Activated CD4-positive, alpha-beta T cell treated with anti-CD3 and anti-CD28 coated beads, Interleukin-2, amount 50 U/mL, for 48 hours (primary cell): Measurements from ENCODE around the gene SPATA13.
A peak's percentile ranks its signal among the peaks of the same experiment; 100 is the strongest.
"Not testable (repeated sequence)": the region's sequence is repeated elsewhere in the genome, so short reads cannot be mapped to it uniquely, and the experiment has no call there.

Experiments used
- DNase-seq, 2 experiments: peaks; one replicate each; pipeline ENCODE4 v3.0.0-alpha.2; 2020

SPATA13 gene

DNA sequence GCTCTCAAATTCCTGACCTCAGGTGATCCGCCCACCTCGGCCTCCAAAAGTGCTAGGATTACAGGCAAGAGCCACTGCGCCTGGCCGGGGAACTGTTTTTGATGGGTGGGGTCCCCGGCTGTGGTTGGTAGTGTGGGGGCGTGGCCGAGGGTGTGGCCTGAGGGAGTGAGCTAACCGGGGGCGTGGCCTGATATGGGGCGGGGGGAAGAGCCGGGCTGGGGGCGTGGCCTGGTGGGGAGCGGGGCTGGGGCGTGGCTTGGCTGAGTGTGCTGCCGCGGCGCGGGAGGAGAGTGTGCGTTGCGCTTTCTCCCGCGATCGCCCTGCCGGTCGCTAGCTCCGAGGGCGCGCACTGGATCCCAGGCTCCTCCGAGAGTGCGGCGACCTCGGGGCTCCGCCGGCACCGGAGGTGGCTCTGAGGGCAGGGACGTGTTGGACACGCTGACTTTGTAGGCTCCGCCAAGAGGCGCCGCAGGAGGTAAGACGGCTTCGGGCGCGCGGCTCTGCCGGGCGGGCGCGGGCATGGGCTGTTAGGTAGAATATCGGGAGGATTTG is at the start of gene SPATA13:
Gene SPATA13 (plus strand): TSS at position 263 of the 552 bp plus-strand sequence. CDS start 62,210 bp downstream, outside the sequence.
- DNase-seq = peak; percentile 94

DNA sequence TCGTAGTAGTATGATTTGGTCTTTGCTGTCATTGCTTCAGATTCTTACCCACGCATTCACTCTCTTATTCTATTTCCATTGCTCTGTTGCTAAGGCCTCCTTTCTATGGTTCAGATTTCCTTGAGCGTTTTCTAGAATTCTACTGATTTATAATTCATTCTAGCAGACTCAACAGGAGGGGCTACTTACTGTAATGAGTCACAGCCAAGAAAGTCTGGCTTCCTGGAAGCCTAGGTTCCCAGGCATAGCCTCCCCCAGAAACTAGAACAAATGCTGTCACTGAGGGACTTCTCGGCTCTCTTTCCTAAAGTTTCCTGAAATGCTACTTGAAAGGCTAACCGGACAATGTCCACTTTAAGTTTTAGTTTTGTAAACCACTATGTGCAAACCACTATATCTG is 47.7 kb upstream of the SPATA13 start:
- DNase-seq = no peak

DNA sequence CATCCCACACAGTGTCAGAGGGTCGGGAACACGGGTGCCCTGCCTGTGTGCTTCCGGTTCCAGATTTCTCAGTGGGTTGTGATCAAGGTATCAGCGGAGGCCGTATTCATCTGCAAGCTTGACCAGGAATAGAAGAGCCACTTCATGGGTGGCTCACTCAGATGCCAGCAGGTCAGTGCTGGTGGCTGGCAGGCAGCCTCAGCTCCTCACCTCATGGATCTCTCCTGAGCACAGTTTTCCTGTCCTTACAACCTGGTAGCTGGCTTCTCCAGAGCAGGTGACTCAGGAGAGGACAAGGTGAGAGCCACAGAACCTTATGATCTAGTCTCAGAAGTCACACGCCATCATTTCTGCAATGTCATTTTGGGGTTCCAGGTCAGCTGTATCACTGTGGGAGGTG is 44.8 kb upstream of the SPATA13 start:
- no peak for DNase-seq

- DNase-seq = no peak
Observed at GRCh38 chr13:24116131-24116530, 44.4 kb upstream of the SPATA13 start.

- DNase-seq = no peak
Observed at GRCh38 chr13:24118576-24118975, 41.9 kb upstream of the SPATA13 start.

GRCh38 chr13:24119626-24120508 is 40.7 kb upstream of the SPATA13 start:
- no peak for DNase-seq

- DNase-seq = not testable (repeated sequence)
Observed at GRCh38 chr13:24122045-24122444, 38.5 kb upstream of the SPATA13 start.

- DNase-seq = no peak
Observed at GRCh38 chr13:24122569-24122968, 38.0 kb upstream of the SPATA13 start.

GRCh38 chr13:24123761-24124160 is 36.8 kb upstream of the SPATA13 start:
- no peak for DNase-seq

DNA sequence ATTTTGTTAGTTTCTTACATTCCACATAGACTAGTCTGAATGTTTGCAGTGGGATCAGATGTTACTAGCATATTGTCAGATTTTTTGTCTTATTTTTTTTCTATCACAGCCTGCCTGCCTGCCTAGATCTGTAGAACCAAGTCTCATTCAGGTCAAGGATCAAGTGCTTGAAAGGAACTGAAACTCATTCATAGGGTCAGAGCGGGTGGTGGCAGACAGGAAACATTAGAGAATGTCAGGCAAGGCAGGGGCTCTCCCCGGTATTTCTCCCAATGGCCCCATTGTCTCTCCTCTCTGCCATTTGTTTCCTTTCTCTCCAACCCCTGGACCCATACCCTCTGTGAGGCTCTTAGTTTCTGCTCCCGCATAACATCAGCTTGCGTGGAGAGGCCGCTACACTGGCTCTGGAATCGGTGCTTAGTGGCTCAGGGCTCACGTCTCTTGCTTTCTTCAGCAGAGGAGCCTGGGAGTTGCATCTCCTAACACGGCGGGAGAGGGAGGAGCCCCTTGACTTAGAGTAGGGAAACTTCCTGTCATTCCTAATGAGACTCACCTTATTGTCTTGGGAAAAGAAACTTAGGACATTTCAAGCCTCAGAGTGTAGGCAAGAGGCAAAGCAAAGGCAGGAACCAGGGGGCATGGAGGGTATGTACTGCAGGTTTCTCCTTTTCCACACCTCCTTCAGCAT is 35.6 kb upstream of the SPATA13 start:
- DNase-seq = no peak

GRCh38 chr13:24127116-24127631 is 33.3 kb upstream of the SPATA13 start:
- peak; percentile 10 to 14 for DNase-seq

DNA sequence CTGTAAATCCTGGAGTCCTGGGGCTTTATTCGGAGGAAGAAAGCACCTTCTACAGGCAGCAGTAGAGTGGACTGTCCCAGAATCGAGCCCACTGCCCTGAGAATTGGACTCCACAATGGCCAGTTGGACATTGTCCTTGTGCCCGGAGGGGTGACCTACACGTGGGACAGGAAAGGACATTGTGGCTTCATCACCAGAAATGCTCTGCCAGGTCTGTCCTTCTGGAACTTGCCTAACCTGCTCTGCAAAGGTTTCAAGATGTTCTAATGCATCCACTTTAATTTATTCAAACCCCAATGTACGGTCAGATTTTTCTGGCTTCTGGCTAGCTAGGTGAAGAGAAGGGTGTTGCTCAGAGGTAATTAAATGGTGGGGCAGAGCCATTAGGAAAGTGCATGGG is 32.4 kb upstream of the SPATA13 start:
- DNase-seq = no peak

DNA sequence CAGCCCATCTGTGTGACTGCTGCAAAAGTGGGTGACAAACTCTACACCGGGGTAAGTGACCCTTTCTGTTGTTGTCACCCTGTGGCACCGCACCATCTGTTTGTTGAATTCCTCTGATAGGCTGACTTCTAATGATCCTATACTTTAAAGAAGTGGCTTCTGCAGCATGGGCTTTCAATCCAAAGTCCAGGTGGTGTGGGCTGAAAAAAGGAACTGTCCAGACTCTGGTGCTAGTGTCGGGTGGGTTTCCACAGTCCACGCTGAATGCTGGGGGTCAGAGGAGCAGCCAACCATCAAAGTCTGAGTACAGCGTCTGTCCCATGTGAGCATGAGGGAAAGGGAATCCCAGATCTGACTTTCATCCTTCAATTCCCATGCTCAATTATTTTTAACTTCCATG is 31.6 kb upstream of the SPATA13 start:
- no peak for DNase-seq

- no peak for DNase-seq
Observed at GRCh38 chr13:24129914-24130774, 30.4 kb upstream of the SPATA13 start.

DNA sequence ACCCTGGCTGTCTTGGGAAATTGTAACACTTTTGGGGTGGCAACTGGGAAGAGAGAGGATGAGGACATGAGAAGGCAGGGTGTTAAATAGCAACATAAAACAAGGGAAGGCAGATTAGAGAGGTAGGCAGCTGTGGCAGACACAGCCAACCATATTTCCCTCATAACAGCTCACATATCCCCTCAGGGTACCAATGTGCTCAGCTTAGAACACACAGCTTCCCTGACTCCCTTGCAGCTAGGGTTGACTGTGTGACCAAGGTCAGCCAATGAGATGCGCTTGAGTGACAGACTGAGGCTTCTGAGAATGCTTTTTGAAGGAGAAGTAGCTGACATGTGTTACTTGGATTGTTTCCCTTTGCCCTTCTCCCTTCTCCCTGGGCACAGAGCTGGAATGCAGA is 28.8 kb upstream of the SPATA13 start:
- DNase-seq = no peak

DNA sequence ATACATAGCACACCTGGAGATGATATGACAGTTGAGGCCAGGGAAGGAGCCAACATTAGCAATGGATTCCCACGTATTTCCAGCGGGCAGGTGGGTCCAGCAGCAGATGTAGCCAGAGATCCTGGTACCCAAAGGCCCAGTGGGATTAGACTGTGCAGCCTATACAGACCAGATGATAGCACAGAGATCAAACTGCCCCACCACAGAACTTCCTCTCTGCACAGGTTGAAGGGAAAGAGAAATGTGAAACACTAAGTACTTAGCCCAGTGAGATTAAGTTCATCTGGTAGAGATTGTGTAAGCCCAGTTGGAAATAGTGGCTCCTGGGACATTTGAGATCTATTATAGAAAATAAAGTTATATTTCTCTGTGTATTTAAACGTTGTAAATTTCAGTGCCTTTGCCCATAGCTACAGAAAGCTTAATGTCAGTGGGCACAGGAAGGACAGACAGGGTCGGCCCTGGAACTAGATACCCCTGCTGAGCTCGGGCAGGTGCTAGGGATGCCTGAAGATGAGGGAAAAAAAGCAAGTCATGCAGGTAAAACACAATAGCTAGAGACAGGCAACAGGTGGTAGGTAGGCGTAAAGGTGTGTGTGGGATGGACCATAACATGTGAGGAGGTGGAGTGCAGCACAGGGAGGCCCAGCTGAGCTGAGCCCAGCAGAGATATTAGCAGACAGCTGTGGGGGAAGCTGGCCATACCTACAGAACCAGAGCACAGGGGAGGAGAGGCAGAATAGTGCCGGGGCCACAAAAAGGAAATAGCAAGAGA is 27.3 kb upstream of the SPATA13 start:
- DNase-seq = no peak

DNA sequence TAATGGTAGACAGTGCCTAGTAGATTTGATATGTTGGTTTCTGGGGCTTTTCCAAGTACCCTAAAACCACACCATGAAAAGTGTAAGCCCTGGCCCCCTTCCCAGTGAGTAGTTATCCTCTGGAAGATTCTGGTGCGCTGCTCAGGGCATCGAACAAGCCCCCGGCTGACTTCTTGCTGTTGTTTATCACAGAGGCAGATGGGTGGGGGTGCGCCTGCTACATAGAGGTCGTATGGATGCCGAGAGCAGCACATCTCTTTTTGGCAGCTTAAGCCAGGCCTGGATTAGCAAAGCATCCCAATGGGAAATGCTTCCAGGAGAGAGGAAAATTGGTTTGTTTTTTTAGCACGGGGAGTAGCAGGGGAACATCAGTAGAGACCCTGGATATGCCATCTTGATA is 26.3 kb upstream of the SPATA13 start:
- no peak for DNase-seq

- no peak for DNase-seq
Observed at GRCh38 chr13:24134757-24135156, 25.8 kb upstream of the SPATA13 start.

GRCh38 chr13:24135674-24136300 is 24.7 kb upstream of the SPATA13 start:
- DNase-seq = no peak

- no peak for DNase-seq
Observed at GRCh38 chr13:24138911-24139310, 21.6 kb upstream of the SPATA13 start.

- no peak for DNase-seq
Observed at GRCh38 chr13:24141333-24141910, 19.1 kb upstream of the SPATA13 start.
